PFSK-1 (cell line): Measurements from ENCODE around the gene SAMM50.

Experiments
- FOXP2 ChIP-seq: optimal IDR thresholded peaks from 2 replicates; pipeline ENCODE3; 2011; ENCODE audit warnings: borderline replicate concordance, control low read depth, inconsistent platforms; ENCODE audit not compliant: insufficient read depth; ENCODE audit errors: extremely low read length, extremely low read depth
- POLR2AphosphoS5 ChIP-seq: IDR thresholded peaks from 2 replicates; pipeline ENCODE4 v1.6.1; 2012; ENCODE audit warnings: low read depth, mild to moderate bottlenecking, control low read depth, low read length, moderate library complexity
- SIN3A ChIP-seq: IDR thresholded peaks from 2 replicates; pipeline ENCODE4 v1.6.1; 2012; ENCODE audit warnings: mild to moderate bottlenecking, low read length, moderate library complexity, borderline replicate concordance; ENCODE audit not compliant: insufficient read depth
- TAF1 ChIP-seq: IDR thresholded peaks from 2 replicates; pipeline ENCODE4 v1.6.1; 2012; ENCODE audit warnings: low read length, control low read depth, borderline replicate concordance; ENCODE audit not compliant: insufficient read depth
- TF ChIP-seq, protein P1 (sequence below), 2 experiments: IDR thresholded peaks; 2 replicates each; pipeline versions ENCODE4 v1.6.1 to v1.8.0; 2011 to 2012; ENCODE audit warnings: low read depth in 2 of 2, low read length in 2 of 2, control low read depth in 1 of 2, inconsistent platforms in 1 of 2, mild to moderate bottlenecking in 1 of 2, moderate library complexity in 1 of 2; ENCODE audit not compliant: insufficient read depth in 1 of 2

DNA sequence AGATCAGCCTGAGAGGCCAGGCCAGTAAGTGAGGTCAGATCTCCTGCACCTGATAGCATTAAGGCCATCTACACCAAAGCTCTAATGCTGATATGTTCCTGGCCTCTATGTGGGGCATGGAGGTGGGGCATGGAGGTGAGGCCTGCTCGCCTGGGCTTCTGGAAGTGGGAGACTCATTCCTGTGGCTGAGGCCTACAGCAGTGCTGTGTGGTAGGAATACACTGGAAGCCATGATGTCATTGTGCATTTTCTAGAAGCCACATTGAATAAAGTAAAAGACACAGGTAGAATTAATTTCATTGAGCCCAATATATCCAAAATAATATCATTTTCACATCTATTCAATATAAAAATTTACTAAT is 28.9 kb upstream of the SAMM50 start:
- TF ChIP-seq, protein P1, sequence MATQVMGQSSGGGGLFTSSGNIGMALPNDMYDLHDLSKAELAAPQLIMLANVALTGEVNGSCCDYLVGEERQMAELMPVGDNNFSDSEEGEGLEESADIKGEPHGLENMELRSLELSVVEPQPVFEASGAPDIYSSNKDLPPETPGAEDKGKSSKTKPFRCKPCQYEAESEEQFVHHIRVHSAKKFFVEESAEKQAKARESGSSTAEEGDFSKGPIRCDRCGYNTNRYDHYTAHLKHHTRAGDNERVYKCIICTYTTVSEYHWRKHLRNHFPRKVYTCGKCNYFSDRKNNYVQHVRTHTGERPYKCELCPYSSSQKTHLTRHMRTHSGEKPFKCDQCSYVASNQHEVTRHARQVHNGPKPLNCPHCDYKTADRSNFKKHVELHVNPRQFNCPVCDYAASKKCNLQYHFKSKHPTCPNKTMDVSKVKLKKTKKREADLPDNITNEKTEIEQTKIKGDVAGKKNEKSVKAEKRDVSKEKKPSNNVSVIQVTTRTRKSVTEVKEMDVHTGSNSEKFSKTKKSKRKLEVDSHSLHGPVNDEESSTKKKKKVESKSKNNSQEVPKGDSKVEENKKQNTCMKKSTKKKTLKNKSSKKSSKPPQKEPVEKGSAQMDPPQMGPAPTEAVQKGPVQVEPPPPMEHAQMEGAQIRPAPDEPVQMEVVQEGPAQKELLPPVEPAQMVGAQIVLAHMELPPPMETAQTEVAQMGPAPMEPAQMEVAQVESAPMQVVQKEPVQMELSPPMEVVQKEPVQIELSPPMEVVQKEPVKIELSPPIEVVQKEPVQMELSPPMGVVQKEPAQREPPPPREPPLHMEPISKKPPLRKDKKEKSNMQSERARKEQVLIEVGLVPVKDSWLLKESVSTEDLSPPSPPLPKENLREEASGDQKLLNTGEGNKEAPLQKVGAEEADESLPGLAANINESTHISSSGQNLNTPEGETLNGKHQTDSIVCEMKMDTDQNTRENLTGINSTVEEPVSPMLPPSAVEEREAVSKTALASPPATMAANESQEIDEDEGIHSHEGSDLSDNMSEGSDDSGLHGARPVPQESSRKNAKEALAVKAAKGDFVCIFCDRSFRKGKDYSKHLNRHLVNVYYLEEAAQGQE (IDR thresholded peaks at IDR 0.05; ENCODE audit: insufficient read depth in 1 of 2, low read depth in 2 of 2, low read length in 2 of 2) = no peak
- no peak for TF ChIP-seq TAF1
- no peak for TF ChIP-seq POLR2AphosphoS5
- TF ChIP-seq SIN3A = no peak
- no peak for TF ChIP-seq FOXP2
